ENCODE results near the gene PLCL2.

- TF ChIP-seq CTCF (conservative IDR thresholded peaks at IDR 0.05; ENCODE audit: low read depth in 2 of 2) (0 out of 4 replicates have a peak, but pooled peaks of 1 of the 2 experiments have one; percentile 6), EZH2phosphoT487 (IDR thresholded peaks at IDR 0.05; ENCODE audit: unreplicated experiment) (no peak), EZH2 (IDR thresholded peaks at IDR 0.05; ENCODE audit: low read depth, unreplicated experiment) (no peak), CREB1 (CRISPR knock-in tag; IDR thresholded peaks at IDR 0.05; ENCODE audit: low read depth) (no peak), POLR2AphosphoS5 (IDR thresholded peaks at IDR 0.05; ENCODE audit: low read depth) (no peak), ZNF462 (CRISPR knock-in tag; IDR thresholded peaks at IDR 0.05) (no peak), ZNF114 (CRISPR knock-in tag; IDR thresholded peaks at IDR 0.05) (no peak), NANOG (IDR thresholded peaks at IDR 0.05; ENCODE audit: borderline replicate concordance) (no peak)
- TF ChIP-seq, protein P1, sequence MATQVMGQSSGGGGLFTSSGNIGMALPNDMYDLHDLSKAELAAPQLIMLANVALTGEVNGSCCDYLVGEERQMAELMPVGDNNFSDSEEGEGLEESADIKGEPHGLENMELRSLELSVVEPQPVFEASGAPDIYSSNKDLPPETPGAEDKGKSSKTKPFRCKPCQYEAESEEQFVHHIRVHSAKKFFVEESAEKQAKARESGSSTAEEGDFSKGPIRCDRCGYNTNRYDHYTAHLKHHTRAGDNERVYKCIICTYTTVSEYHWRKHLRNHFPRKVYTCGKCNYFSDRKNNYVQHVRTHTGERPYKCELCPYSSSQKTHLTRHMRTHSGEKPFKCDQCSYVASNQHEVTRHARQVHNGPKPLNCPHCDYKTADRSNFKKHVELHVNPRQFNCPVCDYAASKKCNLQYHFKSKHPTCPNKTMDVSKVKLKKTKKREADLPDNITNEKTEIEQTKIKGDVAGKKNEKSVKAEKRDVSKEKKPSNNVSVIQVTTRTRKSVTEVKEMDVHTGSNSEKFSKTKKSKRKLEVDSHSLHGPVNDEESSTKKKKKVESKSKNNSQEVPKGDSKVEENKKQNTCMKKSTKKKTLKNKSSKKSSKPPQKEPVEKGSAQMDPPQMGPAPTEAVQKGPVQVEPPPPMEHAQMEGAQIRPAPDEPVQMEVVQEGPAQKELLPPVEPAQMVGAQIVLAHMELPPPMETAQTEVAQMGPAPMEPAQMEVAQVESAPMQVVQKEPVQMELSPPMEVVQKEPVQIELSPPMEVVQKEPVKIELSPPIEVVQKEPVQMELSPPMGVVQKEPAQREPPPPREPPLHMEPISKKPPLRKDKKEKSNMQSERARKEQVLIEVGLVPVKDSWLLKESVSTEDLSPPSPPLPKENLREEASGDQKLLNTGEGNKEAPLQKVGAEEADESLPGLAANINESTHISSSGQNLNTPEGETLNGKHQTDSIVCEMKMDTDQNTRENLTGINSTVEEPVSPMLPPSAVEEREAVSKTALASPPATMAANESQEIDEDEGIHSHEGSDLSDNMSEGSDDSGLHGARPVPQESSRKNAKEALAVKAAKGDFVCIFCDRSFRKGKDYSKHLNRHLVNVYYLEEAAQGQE (IDR thresholded peaks at IDR 0.05; ENCODE audit: unreplicated experiment) = no peak
- TF ChIP-seq, protein P2, sequence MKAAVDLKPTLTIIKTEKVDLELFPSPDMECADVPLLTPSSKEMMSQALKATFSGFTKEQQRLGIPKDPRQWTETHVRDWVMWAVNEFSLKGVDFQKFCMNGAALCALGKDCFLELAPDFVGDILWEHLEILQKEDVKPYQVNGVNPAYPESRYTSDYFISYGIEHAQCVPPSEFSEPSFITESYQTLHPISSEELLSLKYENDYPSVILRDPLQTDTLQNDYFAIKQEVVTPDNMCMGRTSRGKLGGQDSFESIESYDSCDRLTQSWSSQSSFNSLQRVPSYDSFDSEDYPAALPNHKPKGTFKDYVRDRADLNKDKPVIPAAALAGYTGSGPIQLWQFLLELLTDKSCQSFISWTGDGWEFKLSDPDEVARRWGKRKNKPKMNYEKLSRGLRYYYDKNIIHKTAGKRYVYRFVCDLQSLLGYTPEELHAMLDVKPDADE (IDR thresholded peaks at IDR 0.05) = no peak
These were observed 162.4 kb downstream of the PLCL2 start for GRCh38 chr3:17047162-17047561.

Measured in GM23338 (cell line).